HepG2 (cell line): ENCODE results near the gene HDDC2.

Source experiments
- PCBP1 ChIP-seq: fragments of 200-400 bp; formaldehyde crosslinking; IDR thresholded peaks from 2 replicates; pipeline ENCODE4 v1.6.1; 2017; ENCODE audit warnings: mild to moderate bottlenecking, low read depth, low read length, borderline replicate concordance
- ZNF782 ChIP-seq: sonication (generic); formaldehyde crosslinking; IDR thresholded peaks from 2 replicates; pipeline ENCODE4 v1.4.0; 2020; ENCODE audit warnings: missing genetic modification reagents, mild to moderate bottlenecking, borderline replicate concordance
- TF ChIP-seq, protein P1 (sequence below): sonication (generic); formaldehyde crosslinking; IDR thresholded peaks from 2 replicates; pipeline ENCODE4 v1.4.0; 2020; ENCODE audit warnings: missing genetic modification reagents
- TF ChIP-seq, protein P2 (sequence below): IDR thresholded peaks from 2 replicates; pipeline ENCODE4 v1.6.1; 2018; ENCODE audit warnings: missing genetic modification reagents

DNA sequence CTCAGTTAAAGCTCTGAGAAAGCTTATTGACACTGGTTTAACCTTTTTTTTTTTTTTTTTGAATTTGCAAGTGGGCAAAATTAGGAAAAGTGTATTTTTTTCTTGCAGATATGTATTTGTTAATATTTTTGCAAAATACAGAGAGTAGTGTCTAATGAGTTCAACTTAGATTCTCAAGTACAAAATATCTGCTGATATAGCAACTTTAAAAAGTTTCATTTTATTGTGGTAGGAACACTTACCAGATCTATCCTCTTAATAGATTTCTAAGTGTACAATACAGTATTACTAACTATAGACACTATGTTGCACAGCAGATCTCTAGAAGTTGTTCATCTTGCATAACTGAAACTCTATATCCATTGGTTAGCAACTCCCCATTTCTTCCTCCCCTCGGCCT lies 30.9 kb upstream of the HDDC2 start:
- TF ChIP-seq ZNF782 (CRISPR knock-in tag), result no peak
- no peak for TF ChIP-seq PCBP1
- TF ChIP-seq, protein P1, sequence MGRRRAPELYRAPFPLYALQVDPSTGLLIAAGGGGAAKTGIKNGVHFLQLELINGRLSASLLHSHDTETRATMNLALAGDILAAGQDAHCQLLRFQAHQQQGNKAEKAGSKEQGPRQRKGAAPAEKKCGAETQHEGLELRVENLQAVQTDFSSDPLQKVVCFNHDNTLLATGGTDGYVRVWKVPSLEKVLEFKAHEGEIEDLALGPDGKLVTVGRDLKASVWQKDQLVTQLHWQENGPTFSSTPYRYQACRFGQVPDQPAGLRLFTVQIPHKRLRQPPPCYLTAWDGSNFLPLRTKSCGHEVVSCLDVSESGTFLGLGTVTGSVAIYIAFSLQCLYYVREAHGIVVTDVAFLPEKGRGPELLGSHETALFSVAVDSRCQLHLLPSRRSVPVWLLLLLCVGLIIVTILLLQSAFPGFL (CRISPR knock-in tag), result no peak
- TF ChIP-seq, protein P2, sequence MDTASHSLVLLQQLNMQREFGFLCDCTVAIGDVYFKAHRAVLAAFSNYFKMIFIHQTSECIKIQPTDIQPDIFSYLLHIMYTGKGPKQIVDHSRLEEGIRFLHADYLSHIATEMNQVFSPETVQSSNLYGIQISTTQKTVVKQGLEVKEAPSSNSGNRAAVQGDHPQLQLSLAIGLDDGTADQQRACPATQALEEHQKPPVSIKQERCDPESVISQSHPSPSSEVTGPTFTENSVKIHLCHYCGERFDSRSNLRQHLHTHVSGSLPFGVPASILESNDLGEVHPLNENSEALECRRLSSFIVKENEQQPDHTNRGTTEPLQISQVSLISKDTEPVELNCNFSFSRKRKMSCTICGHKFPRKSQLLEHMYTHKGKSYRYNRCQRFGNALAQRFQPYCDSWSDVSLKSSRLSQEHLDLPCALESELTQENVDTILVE, result no peak
